Glomerular visceral epithelial cell (primary cell): Measurements from ENCODE around the gene SYNE4.

Experiments
- DNase-seq: peaks from one replicate; pipeline ENCODE4 v3.0.0-alpha.2; 2016; ENCODE audit errors: extremely low spot score

SYNE4 gene

DNA sequence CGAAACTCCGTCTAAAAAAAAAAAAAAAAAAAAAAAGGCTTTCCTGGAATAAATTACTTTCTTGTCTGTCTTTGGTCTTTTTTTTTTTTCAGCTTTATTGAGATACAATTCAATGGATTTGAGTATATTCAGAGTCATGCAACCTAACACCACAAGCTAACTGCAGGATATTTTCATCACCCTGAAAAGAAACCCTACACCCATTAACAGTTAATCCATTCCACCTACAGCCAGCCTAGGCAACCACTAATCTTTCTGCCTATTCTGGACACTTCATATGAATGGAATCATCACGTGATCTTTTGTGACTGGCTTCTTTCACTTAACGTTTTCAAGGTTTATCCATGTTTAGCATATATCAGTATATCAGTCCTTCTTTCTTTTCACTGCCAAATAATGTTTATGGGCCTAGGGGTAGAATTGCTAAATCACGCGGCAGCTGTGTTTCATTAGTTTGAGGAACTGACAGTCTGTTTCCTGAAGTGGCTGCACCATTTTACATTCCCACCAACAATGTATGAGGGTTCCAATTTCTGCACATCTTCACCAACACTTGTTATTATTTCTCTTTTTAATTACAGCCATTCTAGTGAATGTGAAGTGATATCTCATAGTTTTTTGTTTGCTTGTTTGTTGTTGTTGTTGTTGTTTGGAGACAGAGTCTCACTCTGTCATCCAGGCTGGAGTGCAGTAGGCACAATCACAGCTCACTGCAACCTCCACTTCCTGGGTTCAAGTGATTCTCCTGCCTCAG, 52.6 kb downstream of the SYNE4 start:
- DNase-seq = no peak
